CD4-positive, alpha-beta T cell (primary cell): Measurements from ENCODE around the gene SYTL3. TPM values are rescaled to one million over a fixed set of nuclear protein-coding genes. Genes with fewer than 3 reads are reported as not detected.
A peak's percentile ranks its signal among the peaks of the same experiment; 100 is the strongest.

Experiments used
- ATAC-seq: fragments of 200-7000 bp; cut with Tn5 transposase; one replicate; pipeline ENCODE4 v1.10.0; 2022; ENCODE audit warnings: mild to moderate bottlenecking; ENCODE audit not compliant: poor library complexity
- CTCF ChIA-PET: fragments of 350-600 bp; sonication (Branson Sonifier 250); formaldehyde crosslinking; loops from one replicate; lab custom pipeline; 2021; ENCODE audit warnings: antibody characterized with exemption, inconsistent platforms; lab: Charles Lee
- POLR2A ChIA-PET: fragments of 350-600 bp; sonication (Branson Sonifier 250); formaldehyde crosslinking; loops from one replicate; lab custom pipeline; 2021; ENCODE audit warnings: antibody characterized with exemption, inconsistent platforms; lab: Charles Lee
- DNase-seq, 14 experiments: peaks; one replicate each; pipeline ENCODE4 v3.0.0-alpha.2; 2013 to 2020; ENCODE audit warnings: mixed read lengths in 2 of 14
- H3K27ac ChIP-seq, 2 donors: one replicate each; pipeline versions ENCODE4 v1.5.1 to v1.7.0; 2013; ENCODE audit warnings: low read length in 2 of 2, low read depth in 1 of 2, mild to moderate bottlenecking in 1 of 2
- H3K27me3 ChIP-seq, 2 experiments: 1 replicate in 1 of 2; 2 replicates in 1 of 2; pipeline versions ENCODE4 v1.6.1 to v1.7.0; 2013; ENCODE audit warnings: low read length in 2 of 2, control low read depth in 1 of 2, mild to moderate bottlenecking in 1 of 2, moderate library complexity in 1 of 2; ENCODE audit not compliant: insufficient read depth in 2 of 2, control insufficient read depth in 1 of 2
- H3K36me3 ChIP-seq: one replicate; pipeline ENCODE4 v1.6.1; 2013; ENCODE audit warnings: low read length, control low read depth; ENCODE audit not compliant: insufficient read depth
- H3K4me1 ChIP-seq: one replicate; pipeline ENCODE4 v1.6.1; 2013; ENCODE audit warnings: low read length, control low read depth; ENCODE audit not compliant: insufficient read depth
- H3K4me3 ChIP-seq: one replicate; pipeline ENCODE4 v1.5.1; 2013; ENCODE audit warnings: mild to moderate bottlenecking, low read length, moderate library complexity
- H3K9me3 ChIP-seq, 2 experiments: 1 replicate in 1 of 2; 2 replicates in 1 of 2; pipeline versions ENCODE4 v1.6.1 to v1.7.0; 2013; ENCODE audit warnings: low read length in 2 of 2, mild to moderate bottlenecking in 2 of 2, control low read depth in 1 of 2, moderate library complexity in 1 of 2; ENCODE audit not compliant: control insufficient read depth in 1 of 2, insufficient read depth in 1 of 2
- H3K27ac Mint-ChIP-seq: one replicate; pipeline ENCODE4 v1.8.0; 2020; ENCODE audit warnings: mixed read lengths
- H3K27me3 Mint-ChIP-seq: one replicate; pipeline ENCODE4 v1.8.0; 2021; ENCODE audit warnings: mixed read lengths
- H3K36me3 Mint-ChIP-seq: one replicate; pipeline ENCODE4 v1.8.0; 2021; ENCODE audit warnings: low read depth, mixed read lengths
- H3K4me1 Mint-ChIP-seq: one replicate; pipeline ENCODE4 v1.8.0; 2021; ENCODE audit warnings: low read depth, mixed read lengths
- H3K4me3 Mint-ChIP-seq: one replicate; pipeline ENCODE4 v1.8.0; 2020; ENCODE audit warnings: mild to moderate bottlenecking, mixed read lengths
- H3K9me3 Mint-ChIP-seq: one replicate; pipeline ENCODE4 v1.8.0; 2020; ENCODE audit warnings: mixed read lengths
- intact Hi-C, 2 experiments: fragments of 100-400 bp; cut with DNase I in 1 of 2; cut with micrococcal nuclease in 1 of 2; formaldehyde crosslinking; loops; one replicate each; pipeline versions ENCODE4 v1.15.1 to v1.9.0; 2023 to 2025; cut with DNase I, micrococcal nuclease
- total RNA-seq, 174 experiments: library from RNA in 2 of 174; stranded (reverse) in 2 of 174; gene quantifications; one replicate each; pipeline ENCODE4 v1.2.3 and lab custom pipeline; 2021 to 2026
- TF ChIP-seq, protein P1 (sequence below): fragments of 200-600 bp; IDR thresholded peaks from one replicate; pipeline ENCODE4 v1.8.0; 2022; ENCODE audit warnings: antibody characterized with exemption, mild to moderate bottlenecking

SYTL3 gene
- total RNA-seq, 2 experiments from 2014 or later = 41.2 to 42.7 TPM

DNA sequence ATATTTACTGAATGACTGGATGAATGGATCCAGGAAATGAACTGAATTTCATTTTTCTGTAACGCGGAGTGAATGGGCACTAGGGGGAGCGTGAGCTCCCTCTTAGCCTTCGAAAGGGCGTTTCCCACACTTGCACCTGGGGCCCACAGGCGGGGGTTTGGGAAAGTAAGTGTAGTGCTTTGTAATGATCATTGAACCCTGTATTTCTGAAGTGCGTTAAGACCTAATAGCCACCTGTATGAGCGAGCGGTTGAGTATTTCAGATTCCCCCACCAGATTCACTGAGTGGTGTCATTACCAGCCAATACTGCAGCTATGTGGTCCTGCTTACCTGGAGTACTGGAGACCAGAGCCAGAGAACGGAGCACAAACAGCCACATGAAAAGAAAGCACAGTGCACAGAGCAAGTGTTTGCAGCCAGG lies 10.5 kb downstream of the SYTL3 start:
- H3K4me3 Mint-ChIP-seq = peak overlapping the region; percentile 38

DNA sequence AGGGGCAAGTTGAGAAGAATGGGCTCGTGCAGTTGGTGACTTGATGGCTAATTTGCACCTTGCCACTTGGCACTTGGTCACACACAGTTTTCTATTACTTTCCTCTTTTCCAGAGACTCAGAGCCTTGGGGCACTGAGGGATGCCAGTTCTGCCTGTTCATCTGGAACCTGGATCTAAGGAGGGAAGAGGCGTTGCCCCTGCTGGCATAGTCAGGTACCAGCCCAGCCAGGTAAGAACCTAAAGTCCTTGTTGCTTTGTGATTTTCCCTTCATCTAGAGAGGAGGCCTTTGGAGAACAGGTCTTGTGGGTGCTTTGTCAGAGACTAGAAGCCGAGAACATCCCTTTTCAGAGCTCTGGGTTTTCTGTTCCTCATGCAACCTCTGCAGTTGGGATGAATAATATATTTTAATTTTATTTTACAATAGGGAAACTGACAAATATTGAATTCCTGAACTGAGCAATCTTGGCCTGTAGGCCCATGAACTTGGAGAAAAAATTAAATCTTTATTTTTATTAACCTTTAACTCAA lies 11.4 kb downstream of the SYTL3 start:
- no peaks in the 10 kb centered on the region for H3K27me3 Mint-ChIP-seq
- Histone ChIP-seq H3K27ac (no peak overlapping the region), H3K4me3 (no peak overlapping the region), H3K27me3 (no peaks in the 10 kb centered on the region), H3K4me1 (peaks cover 23% of the 10 kb centered on the region), H3K9me3 (no peaks in the 10 kb centered on the region), H3K36me3 (peaks cover 55% of the 10 kb centered on the region)
- DNase-seq (no peak), ATAC-seq (no peak)
- ChIA-PET CTCF (interaction anchor here (0.6 to 6.1 kb wide), 5 partner anchors 15 to 41 kb away, joined by 3 to 52 read pairs (median 5); no protein-coding TSS in a partner anchor), POLR2A (interaction anchor here (1.1 to 2.4 kb wide), 5 partner anchors 8 to 19 kb away, joined by 3 to 10 read pairs (median 9); partner anchors contain the start of genes DYNLT1 and SYTL3)
- peaks cover 43% of the 10 kb centered on the region for H3K4me1 Mint-ChIP-seq
- peak overlapping the region; percentile 20 for H3K27ac Mint-ChIP-seq
- TF ChIP-seq, protein P1, sequence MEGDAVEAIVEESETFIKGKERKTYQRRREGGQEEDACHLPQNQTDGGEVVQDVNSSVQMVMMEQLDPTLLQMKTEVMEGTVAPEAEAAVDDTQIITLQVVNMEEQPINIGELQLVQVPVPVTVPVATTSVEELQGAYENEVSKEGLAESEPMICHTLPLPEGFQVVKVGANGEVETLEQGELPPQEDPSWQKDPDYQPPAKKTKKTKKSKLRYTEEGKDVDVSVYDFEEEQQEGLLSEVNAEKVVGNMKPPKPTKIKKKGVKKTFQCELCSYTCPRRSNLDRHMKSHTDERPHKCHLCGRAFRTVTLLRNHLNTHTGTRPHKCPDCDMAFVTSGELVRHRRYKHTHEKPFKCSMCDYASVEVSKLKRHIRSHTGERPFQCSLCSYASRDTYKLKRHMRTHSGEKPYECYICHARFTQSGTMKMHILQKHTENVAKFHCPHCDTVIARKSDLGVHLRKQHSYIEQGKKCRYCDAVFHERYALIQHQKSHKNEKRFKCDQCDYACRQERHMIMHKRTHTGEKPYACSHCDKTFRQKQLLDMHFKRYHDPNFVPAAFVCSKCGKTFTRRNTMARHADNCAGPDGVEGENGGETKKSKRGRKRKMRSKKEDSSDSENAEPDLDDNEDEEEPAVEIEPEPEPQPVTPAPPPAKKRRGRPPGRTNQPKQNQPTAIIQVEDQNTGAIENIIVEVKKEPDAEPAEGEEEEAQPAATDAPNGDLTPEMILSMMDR = no peak
- peaks cover 52% of the 10 kb centered on the region for H3K36me3 Mint-ChIP-seq
- no peak overlapping the region for H3K4me3 Mint-ChIP-seq
- no peaks in the 10 kb centered on the region for H3K9me3 Mint-ChIP-seq
- intact Hi-C loops = no loop called here

More for the DNA sequence above, 10.5 kb downstream of the SYTL3 start:
- H3K27me3 ChIP-seq = no peaks in the 10 kb centered on the region
- CTCF ChIA-PET = interaction anchor here (0.7 to 6.1 kb wide), 13 partner anchors 9 to 312 kb away, joined by 3 to 52 read pairs (median 5); partner anchors contain the start of genes DYNLT1 and SYTL3
- ATAC-seq (peak; percentile 81), DNase-seq (peak in 13 of 14 experiments; percentile 25 to 83 (median 53))
- H3K9me3 ChIP-seq = no peaks in the 10 kb centered on the region
- H3K27ac ChIP-seq = no peak overlapping the region
- peaks cover 44% of the 10 kb centered on the region for H3K36me3 Mint-ChIP-seq
- no peak overlapping the region for H3K4me3 ChIP-seq
- peaks cover 52% of the 10 kb centered on the region for H3K36me3 ChIP-seq
- H3K27me3 Mint-ChIP-seq = no peaks in the 10 kb centered on the region
- peak overlapping the region; percentile 84 for H3K27ac Mint-ChIP-seq
- no peaks in the 10 kb centered on the region for H3K9me3 Mint-ChIP-seq
- intact Hi-C loops = loop anchor here in 1 of 2 experiments (1.0 kb wide), 1 partner anchor 31 kb away; no protein-coding TSS in a partner anchor
- H3K4me1 ChIP-seq = peaks cover 32% of the 10 kb centered on the region
- TF ChIP-seq, protein P1 = peak; percentile 83
- POLR2A ChIA-PET = interaction anchor here (0.9 to 1.5 kb wide), 5 partner anchors 9 to 40 kb away, joined by 3 to 10 read pairs (median 6); partner anchors contain the start of genes DYNLT1 and SYTL3
- peaks cover 52% of the 10 kb centered on the region for H3K4me1 Mint-ChIP-seq

DNA sequence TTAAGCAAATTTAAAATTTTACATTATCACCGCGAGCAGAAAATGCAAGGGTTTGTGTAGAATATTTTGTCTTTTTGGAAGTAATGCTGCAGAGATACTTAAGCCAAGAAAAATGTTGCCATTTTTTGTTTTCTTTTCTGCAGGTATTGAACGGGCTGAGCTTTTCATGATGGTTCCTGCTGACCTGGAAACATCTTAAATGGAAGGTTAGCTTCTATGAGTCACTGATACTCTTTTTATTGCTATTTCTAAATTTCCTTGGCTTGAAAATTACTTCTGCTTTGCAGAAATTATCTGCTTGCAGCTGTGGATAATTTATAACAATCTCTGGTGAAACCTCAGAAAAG lies 12.7 kb downstream of the SYTL3 start:
- ChIA-PET POLR2A (interaction anchor here (1.1 to 2.4 kb wide), 6 partner anchors 10 to 24 kb away, joined by 3 to 10 read pairs (median 8); partner anchors contain the start of genes DYNLT1 and SYTL3), CTCF (interaction anchor here (6.1 kb wide), 1 partner anchor 28 kb away, joined by 52 read pairs; no protein-coding TSS in a partner anchor)
- intact Hi-C loops = no loop called here
- peaks cover 69% of the 10 kb centered on the region for H3K36me3 ChIP-seq
- Mint-ChIP-seq H3K9me3 (no peaks in the 10 kb centered on the region), H3K27me3 (no peaks in the 10 kb centered on the region), H3K27ac (peak overlapping the region; percentile 91), H3K36me3 (peaks cover 65% of the 10 kb centered on the region), H3K4me1 (peaks cover 38% of the 10 kb centered on the region), H3K4me3 (peak overlapping the region; percentile 82)
- TF ChIP-seq, protein P1 = no peak
- DNase-seq (no peak), ATAC-seq (no peak)
- H3K27me3 ChIP-seq = no peaks in the 10 kb centered on the region
- H3K9me3 ChIP-seq = no peaks in the 10 kb centered on the region
- H3K4me1 ChIP-seq = peaks cover 20% of the 10 kb centered on the region
- no peak overlapping the region for H3K27ac ChIP-seq
- no peak overlapping the region for H3K4me3 ChIP-seq
